GM18498 (cell line): ENCODE measurements around the gene SH2B3.
"Not testable (repeated sequence)": the region's sequence is repeated elsewhere in the genome, so short reads cannot be mapped to it uniquely, and the experiment has no call there.

Experiments
- ATAC-seq: cut with Tn5 transposase; IDR thresholded peaks from one replicate; pipeline ENCODE4 v1.9.1; 2021; ENCODE audit warnings: mild to moderate bottlenecking, moderate library complexity; ENCODE audit not compliant: unreplicated experiment

The SH2B3 gene

DNA sequence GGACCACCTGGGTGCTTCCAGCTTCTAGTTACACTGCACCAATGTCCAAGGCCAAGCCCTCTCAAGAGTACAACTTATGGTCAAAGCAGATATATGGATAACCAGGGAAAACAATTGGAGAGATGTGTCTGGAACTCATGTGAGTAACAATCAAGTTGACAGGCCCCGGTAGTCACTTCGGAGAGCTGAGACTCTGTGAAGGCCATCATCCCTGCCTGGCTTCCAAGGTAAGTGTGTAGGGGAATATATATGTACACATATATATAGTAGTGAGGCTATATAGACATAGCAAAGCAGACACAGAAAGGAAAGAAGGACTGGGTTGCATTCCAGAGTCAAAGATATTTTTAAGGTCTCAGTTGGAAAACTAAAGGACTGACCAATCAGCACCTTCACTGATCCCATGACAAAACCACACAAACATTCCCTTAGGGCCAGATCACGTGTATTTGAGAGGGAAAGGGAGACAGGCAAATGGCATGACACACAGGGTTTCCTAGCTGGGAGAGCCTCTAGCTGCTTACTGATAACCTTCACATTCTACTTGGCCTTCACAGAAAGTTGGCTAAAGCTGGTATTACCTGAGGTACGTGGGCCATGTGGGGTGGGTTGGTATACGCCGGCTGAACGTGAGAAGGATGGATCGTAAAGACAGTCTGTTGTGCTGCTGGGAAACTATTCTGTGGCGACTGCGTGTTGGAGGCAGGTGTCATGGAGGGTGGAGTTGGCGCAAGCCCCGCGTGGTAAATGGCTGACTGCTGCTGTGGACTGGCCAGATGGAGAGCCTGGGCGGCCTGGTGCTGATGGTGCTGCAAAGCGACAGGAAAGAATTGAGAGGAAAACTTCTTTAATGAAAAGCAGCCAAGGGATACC is 50.0 kb downstream of the SH2B3 start:
- no peak for ATAC-seq

- ATAC-seq, result no peak
These were observed 51.3 kb downstream of the SH2B3 start for GRCh38 chr12:111457071-111457470.

DNA sequence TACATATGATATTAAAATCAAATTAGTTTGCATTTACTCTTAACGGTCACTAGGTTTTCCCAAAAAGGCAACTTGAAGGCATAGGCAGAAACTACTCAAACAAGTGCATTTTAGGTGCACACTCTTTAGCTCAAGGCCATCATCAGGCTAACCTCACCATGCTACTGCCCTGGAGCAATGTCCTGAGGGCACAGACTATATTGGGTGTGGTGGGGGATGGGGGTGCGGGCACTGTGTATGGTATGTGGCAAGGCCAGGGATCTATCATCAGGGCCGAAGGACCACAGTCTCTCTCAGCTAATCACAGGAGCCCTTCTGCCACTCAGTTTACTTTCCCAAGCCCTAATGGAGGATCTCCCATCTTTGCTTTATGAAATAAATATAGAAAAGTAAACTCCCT is 51.9 kb downstream of the SH2B3 start:
- ATAC-seq, result no peak

- ATAC-seq, result no peak
These were observed 52.9 kb downstream of the SH2B3 start for GRCh38 chr12:111458546-111459172.

DNA sequence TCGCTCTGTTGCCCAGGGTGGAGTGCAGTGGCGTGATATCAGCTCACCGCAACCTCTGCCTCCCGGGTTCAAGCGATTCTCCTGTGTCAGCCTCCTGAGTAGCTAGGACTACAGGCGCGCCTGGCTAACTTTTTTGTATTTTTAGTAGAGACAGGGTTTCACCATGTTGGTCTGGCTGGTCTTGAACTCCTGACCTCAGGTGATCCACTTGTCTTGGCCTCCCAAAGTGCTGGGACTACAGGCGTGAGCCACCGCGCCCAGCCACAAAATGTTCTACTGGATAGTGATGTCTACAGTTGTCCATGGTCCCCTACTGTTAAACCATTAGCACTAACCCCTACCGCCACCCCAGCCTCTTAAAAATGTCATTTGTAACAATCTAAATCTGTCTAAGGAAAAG is 54.4 kb downstream of the SH2B3 start:
- not testable (repeated sequence) for ATAC-seq

- no peak for ATAC-seq
These were observed 56.6 kb downstream of the SH2B3 start for GRCh38 chr12:111462210-111462769.

- no peak for ATAC-seq
These were observed 61.6 kb downstream of the SH2B3 start for GRCh38 chr12:111467092-111467856.

- ATAC-seq, result no peak
These were observed 62.1 kb downstream of the SH2B3 start for GRCh38 chr12:111467857-111468241.

DNA sequence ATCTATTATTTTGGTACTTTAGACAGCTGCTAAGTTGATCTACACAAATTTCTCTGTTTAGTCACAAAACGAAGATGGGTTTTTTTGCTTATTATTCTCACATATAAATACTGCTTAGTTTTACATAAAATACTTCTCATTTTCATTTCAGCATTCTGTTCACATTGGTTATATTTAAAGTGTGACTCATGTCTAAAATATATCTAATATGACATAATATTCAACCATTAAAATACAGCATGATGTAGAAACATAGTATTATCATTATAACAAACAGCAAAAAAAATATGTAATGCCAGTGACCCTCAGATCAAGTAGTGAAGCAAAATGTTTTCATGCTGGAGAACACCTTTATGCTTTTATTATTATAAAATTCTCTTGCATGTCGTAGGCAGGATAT is 63.7 kb downstream of the SH2B3 start:
- no peak for ATAC-seq

GRCh38 chr12:111471236-111471635 is 65.5 kb downstream of the SH2B3 start:
- no peak for ATAC-seq

GRCh38 chr12:111482462-111482861 is 76.7 kb downstream of the SH2B3 start:
- no peak for ATAC-seq

DNA sequence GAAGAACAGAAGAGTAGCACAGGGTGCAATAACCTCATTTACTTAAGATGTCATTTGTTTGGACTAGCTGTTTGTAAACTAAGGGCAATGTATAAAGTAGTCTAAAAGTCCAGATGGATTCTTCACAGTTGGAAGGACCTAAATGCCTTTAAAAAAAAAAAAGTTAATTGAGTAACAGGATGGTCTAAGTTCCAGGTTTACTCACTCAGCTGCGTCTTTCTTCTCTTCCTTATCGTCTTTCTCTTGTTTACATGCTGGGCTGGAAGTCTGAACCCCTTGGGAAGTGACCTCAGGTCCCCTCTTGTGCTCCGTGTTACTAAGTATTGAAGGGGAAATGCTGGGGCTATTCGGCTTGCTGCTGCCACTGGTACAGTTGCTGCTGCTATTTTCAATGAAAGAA is 82.5 kb downstream of the SH2B3 start:
- no peak for ATAC-seq

- ATAC-seq, result no peak
These were observed 83.1 kb downstream of the SH2B3 start for GRCh38 chr12:111488798-111489197.

- ATAC-seq, result not testable (repeated sequence)
These were observed 87.3 kb downstream of the SH2B3 start for GRCh38 chr12:111492979-111493378.

GRCh38 chr12:111494676-111495075 is 89.0 kb downstream of the SH2B3 start:
- no peak for ATAC-seq
